Measurements from ENCODE around the gene SERAC1.

Gene SERAC1

DNA sequence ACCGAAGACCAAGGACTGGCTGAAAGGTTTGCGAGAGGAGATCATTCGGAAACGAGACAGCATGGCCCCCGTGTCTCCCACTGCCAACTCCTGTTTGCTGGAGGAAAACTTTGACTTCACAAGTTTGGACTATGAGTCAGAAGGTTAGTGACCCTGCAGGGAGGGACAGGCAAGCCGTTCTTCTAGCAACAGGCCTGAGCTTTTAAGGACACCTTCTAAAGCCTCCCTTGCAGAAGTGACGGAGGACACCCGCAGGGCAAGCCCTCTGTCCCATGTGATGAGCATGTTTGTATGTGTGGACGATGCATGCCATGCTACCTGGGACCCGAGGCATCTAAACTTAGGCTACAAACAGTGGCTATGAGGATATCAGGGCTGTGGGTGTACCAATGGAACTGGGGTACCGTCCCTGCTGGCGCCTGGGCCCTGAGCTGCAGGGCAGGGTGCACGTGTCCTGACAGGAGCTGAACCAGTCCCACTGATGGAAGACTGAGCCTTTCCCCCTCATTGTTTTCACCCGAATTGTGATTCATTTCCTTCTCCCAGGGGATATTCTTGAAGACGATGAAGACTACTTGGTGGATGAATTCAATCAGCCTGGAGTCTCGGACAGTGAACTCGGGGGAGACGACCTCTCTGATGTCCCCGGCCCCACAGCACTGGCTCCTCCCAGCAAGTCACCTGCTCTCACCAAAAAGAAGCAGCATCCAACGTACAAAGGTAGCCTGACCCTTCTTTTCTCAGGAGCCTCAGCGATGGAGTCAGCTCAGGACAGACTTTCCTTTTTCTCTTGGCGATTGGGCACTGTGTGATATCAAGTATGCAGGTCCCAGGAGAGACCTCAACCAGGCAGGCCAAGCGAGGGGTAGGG, 84.4 kb downstream of the SERAC1 start:
- in situ Hi-C loops (cut with MboI; ENCODE audit: low sequenced_read_pairs) = loop anchor here (10.0 kb wide), 1 partner anchor 149 kb away; no protein-coding TSS in a partner anchor

GRCh38 chr6:158081657-158081935, 86.5 kb downstream of the SERAC1 start:
- in situ Hi-C loops (cut with MboI; ENCODE audit: low sequenced_read_pairs) = loop anchor here (10.0 kb wide), 1 partner anchor 147 kb away; no protein-coding TSS in a partner anchor

GRCh38 chr6:158080849-158081656, 87.0 kb downstream of the SERAC1 start:
- in situ Hi-C loops (cut with MboI; ENCODE audit: low sequenced_read_pairs) = loop anchor here (10.0 kb wide), 1 partner anchor 146 kb away; no protein-coding TSS in a partner anchor

GRCh38 chr6:158078320-158078719, 89.7 kb downstream of the SERAC1 start:
- in situ Hi-C loops (cut with MboI; ENCODE audit: low sequenced_read_pairs) = no loop called here

DNA sequence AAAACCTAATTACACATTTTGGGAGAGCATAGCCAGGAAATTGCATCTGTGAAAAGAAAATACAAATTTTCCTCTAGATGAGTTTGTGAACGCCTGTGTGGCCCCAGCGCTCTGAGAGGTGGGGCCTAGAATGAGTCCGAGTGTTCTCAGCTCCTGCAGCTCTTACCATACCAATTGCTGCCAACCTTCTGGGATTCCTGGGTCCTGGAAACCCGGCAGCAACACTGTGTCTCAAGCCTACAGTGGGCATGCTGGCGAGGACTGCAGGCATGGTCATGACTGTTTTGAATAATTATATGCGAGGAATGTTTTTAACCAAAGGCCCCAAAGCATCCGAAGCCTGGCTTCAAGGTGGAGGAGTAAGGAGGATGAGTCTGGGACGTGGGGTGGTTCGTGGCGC, 90.4 kb downstream of the SERAC1 start:
- in situ Hi-C loops (cut with MboI; ENCODE audit: low sequenced_read_pairs) = no loop called here

- in situ Hi-C loops (cut with MboI; ENCODE audit: low sequenced_read_pairs) = no loop called here
Observed at GRCh38 chr6:158076548-158076947, 91.5 kb downstream of the SERAC1 start.

DNA sequence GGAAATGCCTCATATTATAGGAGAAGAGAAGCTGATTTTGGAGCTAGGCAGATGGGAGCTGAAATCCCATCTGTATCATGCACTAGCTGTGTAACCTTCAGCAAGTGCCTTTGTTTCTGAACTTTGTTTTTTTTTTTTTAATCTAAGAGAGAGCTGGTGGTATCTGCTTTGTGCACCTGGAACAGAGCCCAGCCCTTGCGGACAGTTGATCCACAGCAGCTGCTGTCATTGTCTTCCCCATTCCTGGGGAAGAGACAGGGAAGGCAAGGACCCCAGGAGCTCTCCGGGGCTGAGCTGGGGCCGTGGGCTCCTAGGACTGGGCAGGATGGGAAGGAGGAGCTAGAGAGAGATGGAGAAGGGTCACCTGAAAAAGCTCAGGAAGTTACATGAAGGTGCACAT, 94.3 kb downstream of the SERAC1 start:
- in situ Hi-C loops (cut with MboI; ENCODE audit: low sequenced_read_pairs) = no loop called here

GRCh38 chr6:158072083-158072721, 95.9 kb downstream of the SERAC1 start:
- in situ Hi-C loops (cut with MboI; ENCODE audit: low sequenced_read_pairs) = no loop called here

DNA sequence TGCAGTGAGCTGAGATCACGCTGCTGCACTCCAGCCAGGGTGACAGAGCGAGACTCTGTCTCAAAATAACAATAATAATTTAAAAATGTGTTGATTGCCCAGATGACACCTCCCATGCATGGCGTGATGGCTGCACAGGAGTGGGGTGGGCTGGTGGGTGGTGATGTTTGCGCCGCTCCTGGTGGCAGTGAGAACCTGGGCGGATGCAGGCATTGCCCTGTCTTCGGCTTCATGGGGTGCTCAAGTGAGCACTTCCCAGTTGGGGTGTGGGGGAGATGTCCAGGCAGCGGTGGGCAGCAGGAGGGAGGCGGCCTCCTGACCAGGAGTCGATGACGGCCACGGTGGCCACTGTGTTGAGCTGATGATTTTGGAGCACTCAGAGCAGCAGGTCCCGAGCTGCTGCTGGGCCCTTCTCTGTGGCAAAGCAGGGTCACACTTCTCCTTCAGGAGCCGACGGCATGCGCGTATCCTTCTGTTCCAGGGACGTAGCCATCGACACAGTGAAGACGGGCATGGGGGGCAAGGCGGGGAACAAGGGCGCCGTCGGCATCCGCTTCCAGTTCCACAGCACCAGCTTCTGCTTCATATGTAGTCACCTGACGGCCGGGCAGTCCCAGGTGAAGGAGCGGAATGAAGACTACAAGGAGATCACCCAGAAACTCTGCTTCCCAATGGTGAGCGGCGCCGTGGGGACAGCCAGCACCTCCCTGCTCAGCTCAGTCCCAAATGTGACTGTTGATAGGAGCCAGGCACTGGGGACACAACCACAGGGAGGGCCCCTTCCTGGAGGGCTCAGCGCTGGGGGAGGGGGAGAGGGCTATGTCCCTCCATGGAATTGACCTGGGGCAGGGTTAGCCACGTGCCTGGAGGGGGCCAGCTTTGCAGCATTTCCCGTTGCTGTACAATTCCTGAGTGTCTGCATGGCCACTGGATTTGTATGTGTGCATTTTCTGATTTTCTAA, 96.7 kb downstream of the SERAC1 start:
- in situ Hi-C loops (cut with MboI; ENCODE audit: low sequenced_read_pairs) = no loop called here

GRCh38 chr6:158070513-158070912, 97.5 kb downstream of the SERAC1 start:
- in situ Hi-C loops (cut with MboI; ENCODE audit: low sequenced_read_pairs) = no loop called here

GRCh38 chr6:158069800-158070195, 98.3 kb downstream of the SERAC1 start:
- in situ Hi-C loops (cut with MboI; ENCODE audit: low sequenced_read_pairs) = no loop called here

DNA sequence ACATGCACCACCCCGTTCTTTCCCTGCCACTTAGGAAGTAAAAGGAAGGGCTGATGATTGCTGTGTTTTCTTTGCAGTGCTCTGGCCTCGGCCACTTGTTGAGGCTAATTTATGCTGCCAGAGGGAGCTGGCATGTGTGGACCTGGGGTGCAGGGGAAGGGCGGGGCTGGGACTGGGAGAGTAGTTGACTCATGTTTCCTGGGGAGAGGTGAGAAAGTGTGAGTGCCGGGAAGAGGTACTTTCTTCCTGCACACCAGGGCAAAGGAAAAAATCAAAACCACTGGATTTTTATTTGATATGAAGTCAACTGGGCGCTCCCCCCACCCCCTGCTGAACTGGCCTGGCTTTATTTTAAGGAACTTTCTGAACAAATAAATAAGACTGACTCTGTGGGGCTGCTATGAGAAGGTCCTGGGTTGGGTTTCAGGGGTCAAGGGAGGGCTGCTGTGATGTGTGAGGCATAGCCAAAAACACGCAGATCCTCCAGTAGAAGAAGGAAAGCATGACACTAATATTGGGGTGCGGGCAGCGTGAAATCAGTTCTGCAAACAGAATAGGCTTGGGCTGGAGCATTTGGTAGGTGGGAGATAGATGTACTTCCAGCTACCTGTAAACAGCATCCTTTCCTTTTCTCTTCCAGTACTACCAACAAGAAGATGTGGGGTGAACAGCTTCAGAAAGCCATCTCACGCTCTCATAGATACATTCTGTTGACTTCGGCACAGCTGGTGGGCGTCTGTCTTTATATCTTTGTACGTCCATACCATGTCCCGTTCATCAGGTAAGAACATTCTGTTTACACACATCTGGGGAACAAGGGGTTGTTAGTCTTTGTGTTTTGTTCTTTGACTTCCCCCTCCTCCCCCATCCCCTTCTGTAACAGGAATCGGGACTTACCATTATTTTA, 98.9 kb downstream of the SERAC1 start:
- in situ Hi-C loops (cut with MboI; ENCODE audit: low sequenced_read_pairs) = no loop called here

DNA sequence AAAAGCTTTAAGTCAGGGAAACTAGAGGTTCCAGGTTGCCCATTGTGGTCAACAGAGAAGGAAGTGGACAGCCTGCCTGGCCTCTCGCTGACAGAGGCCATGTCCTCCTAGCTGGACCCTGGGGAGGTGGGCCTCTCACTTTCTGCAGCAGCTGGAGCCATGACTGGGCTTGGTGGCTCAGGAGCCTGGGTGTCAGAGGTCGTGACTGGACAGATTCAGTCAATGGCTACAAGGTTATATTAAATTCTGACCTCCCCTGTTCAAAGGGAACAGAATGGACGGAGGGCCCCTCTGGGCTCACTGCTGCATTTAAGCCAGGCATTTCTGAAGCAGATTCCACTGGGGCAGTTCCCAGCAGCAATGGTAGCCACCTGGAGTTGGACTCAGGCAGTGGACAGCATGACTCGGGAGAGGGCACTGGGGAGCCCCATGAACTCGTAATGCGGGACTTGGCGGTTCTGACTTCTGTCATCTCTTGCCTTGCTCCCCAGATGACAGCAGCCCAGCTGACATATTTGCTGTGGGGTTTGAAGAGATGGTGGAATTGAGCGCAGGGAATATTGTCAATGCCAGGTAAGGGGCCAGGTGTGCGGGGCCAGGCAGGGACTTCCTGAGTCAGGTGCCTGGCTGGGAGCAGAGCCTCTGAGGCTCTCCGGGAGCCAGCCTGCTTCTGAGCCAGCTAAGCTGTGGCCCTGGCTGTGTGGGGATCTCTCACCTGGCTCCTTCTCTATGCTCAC, 99.7 kb downstream of the SERAC1 start:
- in situ Hi-C loops (cut with MboI; ENCODE audit: low sequenced_read_pairs) = no loop called here

DNA sequence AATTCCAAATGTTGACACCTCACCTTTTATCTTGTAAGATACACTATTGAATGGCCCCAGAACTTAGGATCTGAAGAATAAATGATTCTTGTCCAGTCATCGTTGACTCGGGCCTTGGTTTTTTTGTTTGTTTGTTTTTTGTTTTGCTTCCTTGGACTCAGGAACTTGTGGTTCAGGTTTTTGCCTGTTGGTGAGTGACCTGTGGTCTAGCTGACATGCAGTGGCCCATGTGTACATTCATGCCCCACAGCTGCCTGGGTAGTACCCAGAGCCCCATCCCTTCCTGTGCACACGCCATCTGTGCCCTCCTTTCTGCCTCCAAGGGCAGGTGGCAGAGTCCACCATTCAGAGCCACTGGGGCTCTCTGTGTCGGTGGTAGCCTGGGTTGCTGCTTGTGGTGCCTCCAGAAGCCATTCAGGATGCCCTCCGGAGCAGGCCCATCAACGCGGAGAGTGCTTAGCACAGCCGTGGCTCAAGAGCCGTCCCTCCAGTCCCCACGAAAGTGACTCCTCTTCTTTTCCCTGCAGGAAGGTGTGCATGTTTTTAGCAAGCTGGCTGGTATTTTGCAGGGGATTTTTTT, 100.5 kb downstream of the SERAC1 start:
- in situ Hi-C loops (cut with MboI; ENCODE audit: low sequenced_read_pairs) = no loop called here

DNA sequence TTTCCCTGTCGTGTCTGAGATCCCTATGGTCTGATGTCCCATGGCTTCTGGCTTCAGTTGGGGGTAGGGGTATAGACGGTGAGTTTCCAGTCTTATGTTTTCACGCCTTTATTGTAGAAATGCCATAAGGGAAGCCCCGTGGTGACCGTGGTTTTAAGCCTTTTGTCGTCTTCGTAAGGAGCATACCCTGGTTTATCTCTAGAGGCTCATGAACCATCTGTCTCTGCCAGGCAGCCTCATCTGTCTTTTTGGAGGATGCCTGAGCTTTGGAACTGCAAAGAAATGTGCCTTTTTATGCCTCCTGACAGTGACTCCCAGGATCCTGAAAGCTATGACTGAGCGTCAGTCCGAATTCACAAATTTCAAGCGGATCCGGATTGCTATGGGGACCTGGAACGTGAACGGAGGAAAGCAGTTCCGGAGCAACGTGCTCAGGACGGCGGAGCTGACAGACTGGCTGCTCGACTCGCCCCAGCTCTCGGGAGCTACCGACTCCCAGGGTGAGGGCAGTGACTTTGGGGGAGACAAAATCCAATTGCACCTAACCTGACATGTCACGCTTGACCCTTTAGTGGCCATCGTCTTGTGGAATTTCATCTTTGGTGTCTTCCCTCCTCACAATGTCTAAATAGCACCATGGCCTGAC, 101.8 kb downstream of the SERAC1 start:
- in situ Hi-C loops (cut with MboI; ENCODE audit: low sequenced_read_pairs) = no loop called here

GRCh38 chr6:158064725-158065251, 103.3 kb downstream of the SERAC1 start:
- in situ Hi-C loops (cut with MboI; ENCODE audit: low sequenced_read_pairs) = no loop called here

- in situ Hi-C loops (cut with MboI; ENCODE audit: low sequenced_read_pairs) = no loop called here
Observed at GRCh38 chr6:158063736-158064135, 104.3 kb downstream of the SERAC1 start.

Measured in HL-60/S4 treated with phorbol 12-myristate 13-acetate at 8.2 ng/mL for 4 days and 3 days (cell line).